Epithelial cell of umbilical artery (primary cell): Measurements from ENCODE around the gene CERS2. TPM values are rescaled to one million over a fixed set of nuclear protein-coding genes. Genes with fewer than 3 reads are reported as not detected.

Experiments used
- total RNA-seq: library from RNA; depleted of rRNA; stranded (reverse); fragments of >200 nt; gene quantifications from 2 replicates; pipeline ENCODE4 v1.2.3, GENCODE V29; 2014

CERS2 gene, protein sequence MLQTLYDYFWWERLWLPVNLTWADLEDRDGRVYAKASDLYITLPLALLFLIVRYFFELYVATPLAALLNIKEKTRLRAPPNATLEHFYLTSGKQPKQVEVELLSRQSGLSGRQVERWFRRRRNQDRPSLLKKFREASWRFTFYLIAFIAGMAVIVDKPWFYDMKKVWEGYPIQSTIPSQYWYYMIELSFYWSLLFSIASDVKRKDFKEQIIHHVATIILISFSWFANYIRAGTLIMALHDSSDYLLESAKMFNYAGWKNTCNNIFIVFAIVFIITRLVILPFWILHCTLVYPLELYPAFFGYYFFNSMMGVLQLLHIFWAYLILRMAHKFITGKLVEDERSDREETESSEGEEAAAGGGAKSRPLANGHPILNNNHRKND
- 61.1 and 71.1 TPM in 2 replicates for total RNA-seq

DNA sequence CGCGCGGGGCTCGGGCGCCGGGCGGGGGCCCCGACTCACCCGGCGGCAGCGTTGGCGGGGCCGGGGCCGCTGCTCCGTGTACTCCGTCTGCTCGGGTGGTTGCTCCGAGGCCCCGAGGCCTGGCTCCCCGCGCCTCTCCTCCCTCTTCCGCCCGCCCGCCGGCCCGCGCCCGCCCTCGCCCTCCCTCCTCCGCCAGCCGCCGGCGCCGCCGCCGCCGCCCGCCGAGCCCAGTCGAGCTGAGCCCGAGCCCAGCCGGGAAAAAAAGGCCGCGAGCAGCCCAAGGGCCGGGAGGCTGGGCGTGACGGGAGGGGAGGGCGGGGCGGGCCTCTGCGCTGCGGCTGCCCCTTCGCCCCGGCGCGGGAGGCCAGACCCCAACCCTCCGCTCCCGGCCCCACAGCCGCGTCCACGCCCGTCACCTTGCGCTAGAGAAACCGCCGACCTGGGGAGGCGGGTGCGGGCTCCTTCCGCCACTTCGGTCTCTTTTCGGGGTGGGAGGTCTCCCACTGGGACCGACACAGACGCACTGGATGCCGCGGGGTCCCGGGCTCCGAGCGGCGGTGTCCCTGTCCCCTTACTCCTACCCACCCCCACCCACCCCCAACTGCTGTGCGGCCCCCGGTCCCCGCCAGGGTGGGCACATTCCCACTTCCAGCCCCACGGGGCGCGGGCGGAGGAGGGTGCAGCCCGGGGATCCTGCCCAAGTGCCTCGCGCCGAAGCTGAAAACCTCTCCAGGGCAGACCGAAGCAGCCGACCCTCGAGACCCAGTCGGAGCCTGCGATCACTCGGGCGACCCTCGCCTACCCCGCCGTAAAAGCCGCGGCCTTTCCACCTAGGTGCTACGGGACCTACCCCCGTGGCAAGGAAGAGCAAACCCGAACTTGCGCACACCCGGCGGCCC, at the start of gene CERS2:
Gene CERS2, minus strand, starts transcription at position 256 of the 899 bp plus-strand sequence. CDS start 5,745 bp downstream, outside the sequence.

DNA sequence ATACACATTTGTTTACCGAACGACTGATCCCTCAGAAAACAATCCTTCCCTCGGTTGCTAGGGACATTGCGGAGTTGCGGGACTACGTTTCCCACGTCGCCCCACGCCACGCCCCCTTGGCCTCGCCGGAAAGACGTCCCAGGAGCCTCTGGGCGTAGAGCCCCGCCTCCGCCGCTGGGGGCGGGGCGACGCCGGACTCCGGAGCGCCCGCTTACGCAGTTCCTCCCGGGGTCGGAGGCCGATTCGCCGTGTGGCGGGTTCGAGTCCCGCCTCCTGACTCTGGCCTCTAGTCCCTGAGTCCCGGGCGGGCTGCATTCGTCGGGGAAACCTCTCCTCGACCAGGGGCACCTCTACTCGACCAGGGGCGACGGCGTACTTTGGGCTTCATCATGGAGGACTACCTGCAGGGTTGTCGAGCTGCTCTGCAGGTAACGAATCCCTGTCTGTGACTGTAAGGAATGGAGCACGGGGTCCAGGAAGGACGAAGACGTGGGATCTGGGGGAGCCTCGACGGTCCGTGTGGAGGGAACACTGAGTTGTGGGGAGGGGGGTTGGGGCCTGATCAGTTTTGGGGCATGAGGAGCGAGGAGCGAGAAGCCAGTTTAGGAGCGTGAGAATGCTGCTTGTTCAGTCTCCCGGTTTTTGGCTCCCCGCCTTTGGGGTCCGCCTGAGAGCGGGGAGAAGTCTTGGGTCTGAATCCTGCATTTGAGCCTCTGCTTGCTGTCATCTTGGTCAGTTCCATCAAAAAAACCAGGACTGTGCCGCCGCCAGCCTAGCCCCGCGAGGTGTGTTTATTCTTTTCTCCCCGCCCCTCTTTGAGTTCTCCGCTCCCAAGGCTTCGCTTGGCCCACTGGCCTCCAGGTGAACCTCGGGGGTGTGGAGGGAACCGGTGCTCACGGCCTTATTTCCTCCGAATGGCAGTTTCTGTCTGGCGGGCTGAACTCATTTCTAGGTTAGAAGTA, 33.9 kb upstream of the CERS2 start, which contains the start of gene PRUNE1:
Gene PRUNE1, plus strand, starts transcription at position 206 of the 962 bp plus-strand sequence. Its CDS starts 184 bp downstream, at position 390.

DNA sequence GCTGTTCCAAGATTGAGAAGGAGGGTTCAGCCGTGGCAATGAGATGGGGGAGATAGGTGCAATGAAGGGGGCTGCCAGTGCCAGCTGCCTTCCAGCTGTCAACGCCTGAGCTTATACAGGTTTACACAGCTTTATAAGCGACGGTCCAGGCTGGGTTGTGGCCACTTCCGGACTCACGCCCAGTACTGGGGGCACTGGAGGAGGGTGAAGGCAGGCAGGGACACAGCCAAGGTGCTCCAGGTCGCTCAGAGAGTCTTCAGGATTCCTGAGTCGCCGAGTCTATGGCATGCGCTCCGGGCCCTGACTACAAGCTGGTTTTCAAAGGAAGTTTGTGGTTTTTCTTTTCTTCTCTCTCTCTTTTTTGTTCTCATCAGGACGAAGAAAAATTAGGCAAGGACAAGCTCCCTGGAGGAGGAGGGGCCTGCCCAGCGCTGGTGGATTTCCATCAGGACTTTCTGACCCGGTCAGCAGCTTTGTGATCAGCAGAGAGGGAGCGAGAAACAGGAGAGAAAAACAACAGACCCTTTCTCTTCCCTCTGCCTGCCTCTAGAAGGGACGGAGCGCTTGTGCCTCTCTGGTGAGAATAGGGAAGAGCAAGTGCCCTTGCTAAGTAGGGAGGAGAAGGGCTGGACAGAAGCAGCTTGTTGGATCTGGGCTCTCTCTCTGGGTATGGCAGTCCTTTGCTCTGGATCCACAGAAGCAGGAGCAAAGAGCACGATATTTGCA, 31.9 kb upstream of the CERS2 start, which contains the start of gene MINDY1:
Gene MINDY1, minus strand, starts transcription at position 576 of the 726 bp plus-strand sequence. CDS start 4,285 bp downstream, outside the sequence.

DNA sequence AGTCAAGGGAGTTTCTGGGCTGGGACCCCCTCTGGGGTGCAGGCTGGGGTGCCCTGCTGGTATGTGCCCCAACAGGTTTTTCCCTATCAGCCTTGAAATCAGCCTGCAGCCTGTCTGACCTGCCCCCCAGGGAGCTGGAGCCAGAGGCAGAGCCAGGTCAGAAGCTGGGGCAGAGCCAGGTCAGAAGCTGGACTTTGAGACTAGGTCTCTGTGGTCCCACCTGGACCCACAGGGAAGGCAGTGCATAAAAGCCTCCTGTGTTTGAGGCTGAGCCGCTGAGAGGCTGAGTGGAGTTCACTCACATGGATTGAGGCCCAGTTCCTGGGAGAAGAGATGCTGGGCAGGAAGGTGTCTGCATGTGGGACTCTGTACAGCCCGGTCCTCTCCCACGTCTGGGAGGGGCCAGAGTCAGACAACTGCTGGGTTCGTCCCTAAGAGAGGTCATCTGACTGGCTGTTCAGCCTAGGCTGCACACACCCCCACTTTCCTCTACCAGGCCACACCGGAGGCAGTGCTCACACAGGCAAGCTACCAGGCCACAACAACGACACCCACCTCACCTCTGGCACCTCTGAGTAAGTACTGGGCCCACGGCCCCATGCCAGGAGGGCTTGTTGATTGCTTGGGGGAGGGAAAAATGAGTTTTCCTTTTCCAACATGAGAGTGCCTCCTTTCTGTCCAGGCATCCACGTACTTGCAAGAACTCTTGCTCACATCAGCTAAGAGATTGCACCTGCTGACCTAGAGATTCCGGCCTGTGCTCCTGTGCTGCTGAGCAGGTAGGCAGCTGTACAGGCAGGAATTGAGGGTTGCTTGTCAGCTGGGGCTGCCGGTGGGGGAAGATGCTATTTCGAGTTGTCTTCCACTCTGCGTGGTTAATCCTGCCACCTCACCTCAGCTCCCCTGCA, 7.4 kb upstream of the CERS2 start, which contains the start of gene ANXA9:
Gene ANXA9, plus strand, starts transcription at position 488 of the 908 bp plus-strand sequence. CDS start 814 bp downstream, outside the sequence.

DNA sequence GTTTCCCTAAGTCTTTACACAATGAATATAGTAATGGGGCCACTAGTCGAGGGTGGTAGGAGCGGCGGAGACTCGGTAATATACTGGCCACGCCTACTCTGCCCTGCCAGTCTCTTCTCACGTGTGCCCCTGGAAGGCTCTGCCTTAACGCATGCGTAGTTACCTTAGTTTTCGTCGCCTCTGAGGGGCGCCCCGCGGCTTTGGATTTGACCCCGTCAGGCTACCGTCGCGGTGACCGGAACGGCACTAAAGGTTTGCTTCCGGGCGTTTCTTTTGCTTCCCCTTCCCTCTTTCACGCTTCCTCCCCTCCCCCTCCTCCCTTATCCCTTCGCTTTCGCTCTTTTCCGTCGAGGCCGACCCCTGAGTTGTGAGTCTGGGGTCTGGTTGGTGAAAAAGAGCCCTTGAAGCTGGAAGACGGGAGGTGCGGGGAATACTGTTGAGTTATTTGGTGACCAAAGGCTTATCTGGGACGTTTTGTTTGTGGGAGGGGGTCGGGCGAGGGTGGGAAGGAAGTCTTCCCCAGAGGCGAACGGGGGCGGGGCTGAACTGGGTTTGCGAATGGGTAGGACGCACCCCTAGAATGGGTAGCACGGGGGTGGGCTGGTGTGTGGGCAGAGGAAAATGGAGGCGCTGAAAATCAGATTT, 48.4 kb downstream of the CERS2 start, which contains the start of gene SETDB1:
Gene SETDB1, plus strand, starts transcription at position 267 of the 645 bp plus-strand sequence. CDS start 1,352 bp downstream, outside the sequence.

Other genes with a start within 250 kb of the CERS2 start
- gene CTSS, start 209.1 kb downstream of the CERS2 start, total RNA-seq = 31.9 and 37.0 TPM in 2 replicates
- 1.9 and 8.7 TPM in 2 replicates for gene CTSK, start 166.6 kb downstream of the CERS2 start, total RNA-seq
- gene ARNT, start 98.2 kb downstream of the CERS2 start, total RNA-seq = 14.0 and 28.4 TPM in 2 replicates
- not detected in 2 replicates for gene CTXND2, start 87.7 kb downstream of the CERS2 start, total RNA-seq
- 28.9 and 42.6 TPM in 2 replicates for gene SETDB1, start 48.5 kb downstream of the CERS2 start, total RNA-seq
- gene ANXA9, start 7.5 kb upstream of the CERS2 start, total RNA-seq = not detected in 2 replicates
- gene MINDY1, start 32.1 kb upstream of the CERS2 start, total RNA-seq = 4.5 and 6.2 TPM in 2 replicates
- 4.2 and 5.0 TPM in 2 replicates for gene PRUNE1, start 33.6 kb upstream of the CERS2 start, total RNA-seq
- gene BNIPL, start 61.8 kb upstream of the CERS2 start, total RNA-seq = 0.32 and 0.46 TPM in 2 replicates
- gene C1orf56, start 72.9 kb upstream of the CERS2 start, total RNA-seq = 1.3 and 1.5 TPM in 2 replicates
- gene CDC42SE1, start 84.8 kb upstream of the CERS2 start, total RNA-seq = 67.6 and 76.9 TPM in 2 replicates
- 3.8 and 5.8 TPM in 2 replicates for gene MLLT11, start 85.6 kb upstream of the CERS2 start, total RNA-seq
- 4.5 and 6.5 TPM in 2 replicates for gene GABPB2, start 95.9 kb upstream of the CERS2 start, total RNA-seq
- 5.8 and 8.8 TPM in 2 replicates for gene SEMA6C, start 171.8 kb upstream of the CERS2 start, total RNA-seq
- gene TNFAIP8L2, start 181.8 kb upstream of the CERS2 start, total RNA-seq = not detected in 2 replicates
- 2.6 and 4.4 TPM in 2 replicates for gene LYSMD1, start 191.1 kb upstream of the CERS2 start, total RNA-seq
- gene SCNM1, start 191.3 kb upstream of the CERS2 start, total RNA-seq = 20.4 and 20.5 TPM in 2 replicates
- gene TMOD4, start 201.1 kb upstream of the CERS2 start, total RNA-seq = not detected in 2 replicates
- 69.8 and 76.7 TPM in 2 replicates for gene VPS72, start 215.4 kb upstream of the CERS2 start, total RNA-seq
- gene PIP5K1A, start 223.7 kb upstream of the CERS2 start, total RNA-seq = 45.1 and 48.6 TPM in 2 replicates